Measurements from ENCODE around the gene PLA2G4B.

The PLA2G4B gene

GRCh38 chr15:41843571-41843970, 4.9 kb downstream of the PLA2G4B start:
- no peak for DNase-seq
- intact Hi-C loops (cut with DNase I): no loop called here

- intact Hi-C loops (cut with DNase I): no loop called here
- DNase-seq: no peak
These were observed 6.2 kb downstream of the PLA2G4B start for GRCh38 chr15:41844814-41845213.

DNA sequence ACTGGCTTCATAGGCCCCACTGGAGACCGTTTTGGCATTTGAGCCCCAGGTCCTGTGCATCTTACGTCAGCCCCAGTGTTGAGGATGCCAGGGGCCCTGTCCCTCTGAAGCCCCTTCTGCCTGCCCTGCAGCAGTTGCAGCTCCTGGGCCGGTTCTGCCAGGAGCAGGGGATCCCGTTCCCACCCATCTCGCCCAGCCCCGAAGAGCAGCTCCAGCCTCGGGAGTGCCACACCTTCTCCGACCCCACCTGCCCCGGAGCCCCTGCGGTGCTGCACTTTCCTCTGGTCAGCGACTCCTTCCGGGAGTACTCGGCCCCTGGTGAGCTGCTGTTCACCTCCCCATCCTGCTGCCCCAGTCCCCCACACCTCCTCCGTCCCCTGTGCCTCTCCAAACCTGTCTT, 8.6 kb downstream of the PLA2G4B start:
- intact Hi-C loops (cut with DNase I): no loop called here
- DNase-seq: no peak

GRCh38 chr15:41847981-41848380, 9.3 kb downstream of the PLA2G4B start:
- DNase-seq: no peak
- intact Hi-C loops (cut with DNase I): no loop called here

- intact Hi-C loops (cut with DNase I): no loop called here
- DNase-seq: no peak
These were observed 10.0 kb downstream of the PLA2G4B start for GRCh38 chr15:41848631-41849030.

DNA sequence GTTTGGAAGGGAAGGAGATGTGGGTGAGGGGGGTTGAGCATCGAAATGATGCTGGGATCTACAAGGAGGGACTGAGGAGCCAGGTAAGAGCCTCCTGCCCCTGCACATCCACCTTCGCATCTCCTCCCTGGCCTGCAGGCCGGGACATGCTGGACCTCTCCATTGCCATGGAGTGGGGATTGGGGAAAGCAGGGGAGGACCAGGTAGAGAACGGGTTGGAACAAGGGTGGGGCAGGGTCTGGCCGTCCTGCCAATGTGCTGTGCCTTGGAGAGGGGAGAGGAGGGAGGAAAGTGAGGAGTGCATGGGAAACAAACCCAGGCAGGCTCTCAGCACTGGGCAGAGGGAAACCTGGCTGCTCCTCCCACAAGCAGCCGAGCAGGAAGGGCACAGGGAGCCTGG, 10.6 kb downstream of the PLA2G4B start:
- intact Hi-C loops (cut with DNase I): no loop called here
- no peak for DNase-seq

GRCh38 chr15:41849861-41850260, 11.2 kb downstream of the PLA2G4B start:
- DNase-seq: no peak
- intact Hi-C loops (cut with DNase I): no loop called here

DNA sequence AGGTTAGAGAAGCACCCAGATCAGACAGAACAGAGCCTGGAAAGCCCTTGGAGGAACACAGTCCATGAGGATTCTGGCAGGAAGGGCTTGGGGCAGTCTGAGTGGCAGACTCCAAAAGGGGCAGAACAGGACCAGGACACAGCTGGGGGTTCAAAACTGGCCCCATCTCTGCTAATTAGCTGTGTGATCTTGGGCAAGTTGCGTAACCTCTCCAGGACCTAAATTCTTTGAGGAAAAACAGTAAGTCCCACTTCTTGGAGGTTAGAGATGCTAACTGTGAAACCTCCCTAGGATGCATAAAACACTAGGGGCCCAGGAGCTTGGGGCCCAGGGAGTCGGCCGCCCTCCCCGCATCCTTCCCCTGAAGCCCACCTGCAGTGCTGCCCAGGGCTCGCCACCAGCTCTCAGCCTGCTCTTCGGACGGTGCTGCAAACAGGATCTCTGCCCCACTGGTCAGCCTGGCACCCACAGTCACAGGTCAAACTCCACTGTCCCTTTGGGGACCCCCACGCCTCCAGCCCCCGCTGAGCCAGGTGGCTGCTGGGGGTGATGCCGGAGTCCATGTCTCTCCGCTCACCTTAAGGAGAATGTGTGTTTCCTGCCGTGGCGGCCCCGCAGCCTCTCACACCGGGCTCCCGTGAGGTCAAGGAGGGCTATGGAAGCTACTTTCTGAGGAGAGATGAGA, 12.0 kb downstream of the PLA2G4B start:
- intact Hi-C loops (cut with DNase I): no loop called here
- no peak for DNase-seq

DNA sequence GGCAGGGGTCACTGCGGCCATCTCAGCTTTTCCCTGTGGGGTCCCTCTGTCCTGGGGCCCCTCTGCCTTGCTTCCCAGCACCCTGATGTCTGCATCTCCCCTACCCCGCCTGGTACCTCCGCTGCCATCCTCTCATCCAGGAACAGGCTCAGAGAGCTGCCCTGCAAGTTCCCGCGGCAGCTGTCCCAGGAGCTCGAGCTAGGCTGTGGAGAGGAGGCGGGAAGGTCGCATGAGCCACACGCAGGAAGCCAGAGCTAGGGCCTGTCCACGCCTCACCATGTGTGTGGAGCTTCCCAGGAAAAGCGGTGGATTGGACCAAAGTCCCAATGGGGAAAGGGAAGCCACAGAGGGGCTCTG, 12.5 kb downstream of the PLA2G4B start:
- intact Hi-C loops (cut with DNase I): no loop called here
- no peak for DNase-seq

GRCh38 chr15:41851755-41852370, 13.2 kb downstream of the PLA2G4B start:
- no peak for DNase-seq
- intact Hi-C loops (cut with DNase I): no loop called here

GRCh38 chr15:41852736-41853590, 14.3 kb downstream of the PLA2G4B start:
- DNase-seq: no peak
- intact Hi-C loops (cut with DNase I): no loop called here

- no peak for DNase-seq
- intact Hi-C loops (cut with DNase I): no loop called here
These were observed 15.2 kb downstream of the PLA2G4B start for GRCh38 chr15:41853831-41854230.

GRCh38 chr15:41854443-41854842, 15.8 kb downstream of the PLA2G4B start:
- intact Hi-C loops (cut with DNase I): no loop called here
- no peak for DNase-seq

GRCh38 chr15:41855261-41855961, 16.8 kb downstream of the PLA2G4B start:
- intact Hi-C loops (cut with DNase I): no loop called here

GRCh38 chr15:41856262-41856661, 17.6 kb downstream of the PLA2G4B start:
- DNase-seq: no peak
- intact Hi-C loops (cut with DNase I): no loop called here

More at GRCh38 chr15:41855261-41855961, 16.8 kb downstream of the PLA2G4B start:
- no peak for DNase-seq

DNA sequence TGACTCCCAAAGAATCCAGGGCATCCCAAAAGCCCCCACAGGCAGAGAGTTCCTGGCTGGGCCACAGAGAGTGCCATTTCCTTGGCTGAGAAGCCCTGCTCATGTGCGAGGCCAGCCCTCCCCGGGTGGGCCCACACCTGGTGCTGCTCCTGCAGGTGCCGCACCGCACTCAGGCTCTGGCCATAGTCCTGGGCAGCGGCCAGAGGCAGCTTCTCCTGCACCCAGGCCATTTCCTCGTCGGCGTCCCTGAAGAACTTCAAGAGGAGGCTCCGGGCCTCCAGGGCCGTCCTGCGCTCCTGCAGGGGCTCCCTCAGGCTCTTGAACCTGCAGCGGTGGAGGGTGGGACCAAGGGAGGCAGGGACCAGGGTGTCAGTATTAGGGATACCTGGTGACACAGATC, 18.1 kb downstream of the PLA2G4B start:
- DNase-seq: no peak
- intact Hi-C loops (cut with DNase I): no loop called here

- intact Hi-C loops (cut with DNase I): no loop called here
- DNase-seq: no peak
These were observed 18.7 kb downstream of the PLA2G4B start for GRCh38 chr15:41857316-41857715.

DNA sequence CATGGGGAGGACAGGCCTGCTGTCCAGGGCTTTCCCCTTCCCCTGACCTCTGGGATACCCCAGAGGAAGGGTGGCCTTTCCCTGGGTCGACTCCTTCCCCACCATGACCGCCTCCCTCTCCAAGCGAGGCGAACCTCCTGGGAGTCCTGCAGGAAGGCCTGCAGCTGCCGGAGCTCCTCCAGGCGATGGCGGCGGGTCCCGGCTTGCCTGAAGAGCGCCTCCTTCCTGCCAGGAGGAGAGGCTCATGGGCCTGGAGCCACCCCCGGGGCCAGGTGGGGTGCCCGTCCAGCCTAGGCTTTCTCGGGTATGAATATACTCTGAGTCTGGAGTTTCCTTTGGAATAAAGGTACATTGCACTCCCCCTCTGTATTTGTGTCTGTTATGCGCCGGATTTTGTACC, 20.1 kb downstream of the PLA2G4B start:
- DNase-seq: no peak
- intact Hi-C loops (cut with DNase I): no loop called here

GRCh38 chr15:41860049-41860828, 21.6 kb downstream of the PLA2G4B start:
- intact Hi-C loops (cut with DNase I): no loop called here
- DNase-seq: no peak

- no peak for DNase-seq
- intact Hi-C loops (cut with DNase I): no loop called here
These were observed 23.2 kb downstream of the PLA2G4B start for GRCh38 chr15:41861736-41862356.

All from posterior cingulate gyrus (tissue), 11 donors.